ENCODE results near the gene MMGT1.

GRCh38 chrX:136019226-136019625 lies 45.4 kb upstream of the MMGT1 start:
- TF ChIP-seq EZH2 (IDR thresholded peaks at IDR 0.05; ENCODE audit: insufficient read depth, low read length), result no peak
- TF ChIP-seq, protein P1, sequence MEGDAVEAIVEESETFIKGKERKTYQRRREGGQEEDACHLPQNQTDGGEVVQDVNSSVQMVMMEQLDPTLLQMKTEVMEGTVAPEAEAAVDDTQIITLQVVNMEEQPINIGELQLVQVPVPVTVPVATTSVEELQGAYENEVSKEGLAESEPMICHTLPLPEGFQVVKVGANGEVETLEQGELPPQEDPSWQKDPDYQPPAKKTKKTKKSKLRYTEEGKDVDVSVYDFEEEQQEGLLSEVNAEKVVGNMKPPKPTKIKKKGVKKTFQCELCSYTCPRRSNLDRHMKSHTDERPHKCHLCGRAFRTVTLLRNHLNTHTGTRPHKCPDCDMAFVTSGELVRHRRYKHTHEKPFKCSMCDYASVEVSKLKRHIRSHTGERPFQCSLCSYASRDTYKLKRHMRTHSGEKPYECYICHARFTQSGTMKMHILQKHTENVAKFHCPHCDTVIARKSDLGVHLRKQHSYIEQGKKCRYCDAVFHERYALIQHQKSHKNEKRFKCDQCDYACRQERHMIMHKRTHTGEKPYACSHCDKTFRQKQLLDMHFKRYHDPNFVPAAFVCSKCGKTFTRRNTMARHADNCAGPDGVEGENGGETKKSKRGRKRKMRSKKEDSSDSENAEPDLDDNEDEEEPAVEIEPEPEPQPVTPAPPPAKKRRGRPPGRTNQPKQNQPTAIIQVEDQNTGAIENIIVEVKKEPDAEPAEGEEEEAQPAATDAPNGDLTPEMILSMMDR (IDR thresholded peaks at IDR 0.05; ENCODE audit: insufficient read depth, low read depth, low read length), result no peak

Data from astrocyte (in vitro differentiated cells and primary cell).